Heart left ventricle (tissue), 16 donors: ENCODE results near the gene BOC. TPM values are rescaled to one million over a fixed set of nuclear protein-coding genes. Genes with fewer than 3 reads are reported as not detected.

Experiments used
- ATAC-seq, 4 donors: fragments of 200-7000 bp; cut with Tn5 transposase; one replicate each; pipeline ENCODE4 v1.9.1; 2020 to 2022; ENCODE audit warnings: moderate library complexity in 4 of 4, mild to moderate bottlenecking in 3 of 4, moderate number of reproducible peaks in 1 of 4
- DNase-seq, 5 donors: peaks; one replicate each; pipeline ENCODE4 v3.0.0-alpha.2; 2020
- H3K27ac ChIP-seq, 12 donors: fragments of 200-600 bp; sonication (generic) in 4 of 12; one replicate each; pipeline versions ENCODE4 v1.5.0 to v1.8.0; 2016 to 2022; ENCODE audit warnings: mild to moderate bottlenecking in 2 of 12
- H3K27me3 ChIP-seq, 9 donors: fragments of 200-600 bp; sonication (generic) in 2 of 9; one replicate each; pipeline versions ENCODE4 v1.5.1 to v1.8.0; 2016 to 2022; ENCODE audit warnings: mild to moderate bottlenecking in 3 of 9
- H3K36me3 ChIP-seq, 9 donors: fragments of 200-600 bp; sonication (generic) in 2 of 9; one replicate each; pipeline versions ENCODE4 v1.5.0 to v1.8.0; 2018 to 2022; ENCODE audit warnings: mild to moderate bottlenecking in 2 of 9
- H3K4me1 ChIP-seq, 12 donors: fragments of 200-600 bp; sonication (generic) in 4 of 12; one replicate each; pipeline versions ENCODE4 v1.5.0 to v1.8.0; 2016 to 2022; ENCODE audit warnings: mild to moderate bottlenecking in 3 of 12
- H3K4me3 ChIP-seq, 12 donors: fragments of 200-600 bp; sonication (generic) in 4 of 12; one replicate each; pipeline versions ENCODE4 v1.5.0 to v1.8.0; 2017 to 2022; ENCODE audit warnings: mild to moderate bottlenecking in 9 of 12, moderate library complexity in 4 of 12
- H3K9me3 ChIP-seq, 12 donors: fragments of 200-600 bp; sonication (generic) in 4 of 12; one replicate each; pipeline versions ENCODE4 v1.5.0 to v1.8.0; 2016 to 2022; ENCODE audit warnings: mild to moderate bottlenecking in 1 of 12
- POLR2A ChIP-seq, 2 donors: fragments of 450-650 bp; IDR thresholded peaks; one replicate each; pipeline ENCODE4 v1.6.1; 2017; ENCODE audit warnings: antibody characterized with exemption in 2 of 2, mild to moderate bottlenecking in 2 of 2, moderate library complexity in 2 of 2
- WGBS, 4 donors: extraction: QIAGEN DNeasy Blood & Tissue Kit in 2 of 4; methylation state at CpG; one replicate each; pipeline versions ENCODE4 v1.1.5 to v1.1.7; 2013 to 2018; 5-methylcytosine and 5-hydroxymethylcytosine counted together
- intact Hi-C, 10 donors: fragments of 100-400 bp; cut with DNase I; formaldehyde crosslinking; loops; one replicate each; pipeline versions ENCODE4 v1.11.1 to v1.14.2; 2022
- polyA plus RNA-seq, 2 donors: library from polyadenylated mRNA; stranded (reverse); fragments of 200-250 nt; gene quantifications; one replicate each; pipeline ENCODE4 v1.2.3, GENCODE V29; 2013
- total RNA-seq, 9 donors: library from RNA; depleted of rRNA in 2 of 9; stranded (reverse); fragments of >200 nt in 2 of 9; fragmentation: NEBNext Ultra II Directional in 3 of 9; extraction: Animal tissue kit (Norgen Biotek cat#: 25700) in 3 of 9; gene quantifications; one replicate each; pipeline versions ENCODE4 v1.1.0 to v1.2.4, GENCODE V29; 2016 to 2023
- TF ChIP-seq, protein P1 (sequence below), 12 donors: fragments of 200-600 bp; sonication (generic) in 4 of 12; IDR thresholded peaks; one replicate each; pipeline versions ENCODE4 v1.5.0 to v1.8.0; 2018 to 2022; ENCODE audit warnings: antibody characterized with exemption in 12 of 12, mild to moderate bottlenecking in 5 of 12
- donor health status: ischemic (EF 13 %, LVEDD 7.1; RV severe dilation, severe dysfunction).
- donor health status: healthy with polysubstance abuse.
- donor health status: DM: no; HTN: yes; CAD: no.
- donor health status: DM: no; HTN: no; CAD: no.
- donor health status: ischemic (EF 25% LVEDD 6.9; RV normal size, moderate dysfunction).
- donor health status: ischemic (EF 25% LVEDD 5.7; RV mildly dilated, moderate dysfunction).
- donor health status: healthy.
- donor health status: DM: yes; HTN: yes; CAD: no.
- donor health status: ischemic (EF 35%, LVEDD 5.7; RV mildly dilated, moderate dysfunction).
- donor health status: nonischemic (EF 11% LVEDD 7.7; RV severe dilation, severe dysfunction).
- donor health status: DM: yes; HTN: yes; CAD: no.
- donor health status: PGD.
- donor health status: ischemic (EF 29% LVEDD 5.4; RV normal size, mild dysfunction).
- donor health status: nonischemic (EF 23%, LVEDD 6.1; RV moderate dilation, normal function).

The BOC gene
- total and polyA plus RNA-seq, 11 donors = 1.9 to 12.2 (median 4.4) TPM

DNA sequence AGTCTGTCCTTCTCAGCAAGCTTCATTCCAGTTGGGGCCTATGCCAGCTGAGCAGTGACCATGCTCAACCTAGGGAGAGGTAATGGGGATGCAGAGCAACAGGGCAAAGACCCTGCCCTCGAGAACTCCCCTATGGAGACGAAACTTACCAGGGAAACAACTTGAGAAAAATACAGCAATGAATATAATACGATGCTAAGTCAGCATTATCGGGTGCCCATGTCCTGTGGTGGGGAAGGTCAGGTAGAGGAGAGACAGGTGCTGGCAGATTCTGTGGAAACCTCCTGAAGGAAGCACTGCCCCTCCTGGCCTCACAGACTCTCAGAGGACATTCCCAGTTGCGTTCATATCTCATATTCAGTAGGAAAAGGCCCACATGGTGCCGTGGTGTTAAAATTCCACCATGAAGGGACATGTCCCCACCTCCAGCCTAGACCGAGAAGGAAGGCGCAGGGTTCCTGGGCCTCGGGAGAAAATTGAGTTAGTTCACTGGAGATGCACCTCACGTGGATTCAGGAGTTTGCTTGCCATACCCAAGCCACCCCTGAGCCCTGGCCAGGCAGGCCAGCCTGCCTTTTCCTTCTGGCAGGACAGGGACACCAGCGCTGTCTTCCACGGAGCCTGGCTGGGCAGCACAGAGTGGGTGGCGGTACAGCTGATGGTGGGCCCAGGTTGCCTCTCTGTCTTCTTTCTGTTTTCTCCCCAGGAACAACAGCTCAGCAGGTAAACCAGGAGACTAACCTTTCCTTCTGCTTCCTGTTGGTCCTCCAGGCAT, 62.4 kb downstream of the BOC start:
- Histone ChIP-seq H3K27me3 (no peaks in the 10 kb centered on the region), H3K4me1 (peaks cover 0 to 27% (median 5%) of the 10 kb centered on the region in 12 donors), H3K36me3 (peaks cover 0 to 73% (median 3%) of the 10 kb centered on the region in 9 donors), H3K9me3 (no peaks in the 10 kb centered on the region), H3K27ac (peak overlapping the region in 1 of 12 donors; percentile 84), H3K4me3 (no peak overlapping the region)
- DNase-seq (no peak), ATAC-seq (no peak)
- TF ChIP-seq, protein P1, sequence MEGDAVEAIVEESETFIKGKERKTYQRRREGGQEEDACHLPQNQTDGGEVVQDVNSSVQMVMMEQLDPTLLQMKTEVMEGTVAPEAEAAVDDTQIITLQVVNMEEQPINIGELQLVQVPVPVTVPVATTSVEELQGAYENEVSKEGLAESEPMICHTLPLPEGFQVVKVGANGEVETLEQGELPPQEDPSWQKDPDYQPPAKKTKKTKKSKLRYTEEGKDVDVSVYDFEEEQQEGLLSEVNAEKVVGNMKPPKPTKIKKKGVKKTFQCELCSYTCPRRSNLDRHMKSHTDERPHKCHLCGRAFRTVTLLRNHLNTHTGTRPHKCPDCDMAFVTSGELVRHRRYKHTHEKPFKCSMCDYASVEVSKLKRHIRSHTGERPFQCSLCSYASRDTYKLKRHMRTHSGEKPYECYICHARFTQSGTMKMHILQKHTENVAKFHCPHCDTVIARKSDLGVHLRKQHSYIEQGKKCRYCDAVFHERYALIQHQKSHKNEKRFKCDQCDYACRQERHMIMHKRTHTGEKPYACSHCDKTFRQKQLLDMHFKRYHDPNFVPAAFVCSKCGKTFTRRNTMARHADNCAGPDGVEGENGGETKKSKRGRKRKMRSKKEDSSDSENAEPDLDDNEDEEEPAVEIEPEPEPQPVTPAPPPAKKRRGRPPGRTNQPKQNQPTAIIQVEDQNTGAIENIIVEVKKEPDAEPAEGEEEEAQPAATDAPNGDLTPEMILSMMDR (IDR thresholded peaks at IDR 0.05) = no peak
- no peak for TF ChIP-seq POLR2A (IDR thresholded peaks at IDR 0.05)
- 91 to 95% (median 93%) methylated on average over 13 of the region's 13 CpGs for WGBS, 4 donors
- intact Hi-C loops = no loop called here

DNA sequence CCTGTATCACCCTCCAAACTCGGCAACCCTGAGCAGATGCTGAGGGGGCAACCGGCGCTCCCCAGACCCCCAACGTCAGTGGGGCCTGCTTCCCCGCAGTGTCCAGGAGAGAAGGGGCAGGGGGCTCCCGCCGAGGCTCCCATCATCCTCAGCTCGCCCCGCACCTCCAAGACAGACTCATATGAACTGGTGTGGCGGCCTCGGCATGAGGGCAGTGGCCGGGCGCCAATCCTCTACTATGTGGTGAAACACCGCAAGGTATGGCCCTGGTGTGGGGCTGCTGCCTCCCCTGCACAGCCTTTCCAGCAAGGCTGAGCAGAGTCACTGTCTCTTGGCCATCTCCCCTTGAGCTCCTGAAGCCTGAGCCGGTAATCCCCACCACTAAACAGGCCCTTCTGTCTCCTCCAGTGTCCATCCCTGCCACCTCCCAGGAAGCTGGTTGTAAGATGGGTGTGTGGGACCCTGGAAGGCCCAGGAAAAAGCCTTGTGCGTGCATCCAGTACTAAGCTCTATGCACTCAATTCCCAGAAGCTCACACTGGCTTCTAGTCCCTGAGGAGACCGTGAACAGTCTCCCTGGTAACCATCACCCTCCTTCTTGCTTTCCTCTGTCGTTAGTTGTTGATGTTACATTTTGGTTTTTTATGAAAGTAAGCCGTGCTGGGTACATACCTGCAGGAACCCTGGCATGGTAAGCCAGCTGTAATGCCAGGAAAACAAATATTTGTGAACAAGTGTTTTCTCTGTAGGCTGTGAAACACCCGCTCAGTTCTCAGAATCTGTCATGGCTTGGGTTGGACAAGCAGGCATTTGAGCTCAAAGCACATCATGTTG, 63.3 kb downstream of the BOC start:
- DNase-seq (no peak), ATAC-seq (no peak)
- Histone ChIP-seq H3K4me1 (peaks cover 0 to 27% (median 5%) of the 10 kb centered on the region in 12 donors), H3K4me3 (no peak overlapping the region), H3K36me3 (peaks cover 0 to 72% (median 7%) of the 10 kb centered on the region in 9 donors), H3K27ac (peak overlapping the region in 6 of 12 donors; percentile 70 to 84 (median 80)), H3K27me3 (no peaks in the 10 kb centered on the region), H3K9me3 (no peaks in the 10 kb centered on the region)
- WGBS, 4 donors = 87 to 94% (median 90%) methylated on average over 14 to 20 of the region's 20 CpGs
- TF ChIP-seq, protein P1 (IDR thresholded peaks at IDR 0.05) = no peak
- TF ChIP-seq POLR2A (IDR thresholded peaks at IDR 0.05) = no peak
- intact Hi-C loops = loop anchor here in 2 of 10 donors (5.0 kb wide), 2 partner anchors 62 to 122 kb away; partner anchors contain the start of gene BOC (in 1 of the 2)

DNA sequence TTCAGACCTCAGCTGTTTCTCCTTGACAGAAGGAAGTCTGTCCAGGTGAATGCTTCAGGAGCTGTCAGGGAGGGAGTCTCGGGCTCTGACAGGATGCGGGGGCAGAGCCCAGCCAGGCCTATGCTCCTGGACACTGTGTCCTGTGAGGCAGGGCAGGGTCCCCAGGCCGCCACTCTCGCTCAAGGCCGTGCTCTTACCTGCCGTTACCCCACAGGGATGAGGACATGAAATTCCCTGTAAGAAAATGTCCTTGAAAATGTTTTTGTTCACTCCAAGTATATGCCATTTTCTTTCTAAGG, 63.9 kb downstream of the BOC start:
- H3K36me3 ChIP-seq = peaks cover 0 to 77% (median 10%) of the 10 kb centered on the region in 9 donors
- no peaks in the 10 kb centered on the region for H3K27me3 ChIP-seq
- TF ChIP-seq, protein P1 (IDR thresholded peaks at IDR 0.05) = no peak
- TF ChIP-seq POLR2A (IDR thresholded peaks at IDR 0.05) = no peak
- no peak overlapping the region for H3K4me3 ChIP-seq
- intact Hi-C loops = loop anchor here in 2 of 10 donors (5.0 kb wide), 2 partner anchors 63 to 123 kb away; partner anchors contain the start of gene BOC (in 1 of the 2)
- DNase-seq (no peak), ATAC-seq (no peak)
- 84 to 95% (median 89%) methylated on average over 6 of the region's 6 CpGs for WGBS, 4 donors
- peaks cover 0 to 27% (median 5%) of the 10 kb centered on the region in 12 donors for H3K4me1 ChIP-seq
- H3K9me3 ChIP-seq = no peaks in the 10 kb centered on the region
- peak overlapping the region in 7 of 12 donors; percentile 70 to 86 (median 81) for H3K27ac ChIP-seq

DNA sequence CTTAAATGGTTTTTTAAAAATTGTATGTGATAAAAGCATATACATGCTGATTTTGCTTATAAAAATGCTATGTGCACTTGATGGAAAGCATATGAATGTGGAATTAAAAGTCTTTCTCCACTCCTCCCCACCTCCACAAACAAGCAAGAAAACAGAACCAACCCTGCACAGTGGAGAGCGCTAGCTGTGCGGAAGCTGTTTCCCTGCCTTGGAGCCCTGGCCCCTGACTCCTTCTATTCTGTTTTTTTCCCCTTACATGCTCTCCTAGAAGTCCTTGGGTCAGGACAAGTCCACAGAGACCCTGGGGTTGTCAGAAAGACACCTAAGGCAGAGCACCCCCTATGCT, 64.2 kb downstream of the BOC start:
- intact Hi-C loops = loop anchor here in 2 of 10 donors (5.0 kb wide), 2 partner anchors 63 to 123 kb away; partner anchors contain the start of gene BOC (in 1 of the 2)
- no peak for DNase-seq
- Histone ChIP-seq H3K4me3 (peak overlapping the region in 2 of 12 donors; percentile 35 to 38), H3K27me3 (no peaks in the 10 kb centered on the region), H3K27ac (peak overlapping the region; percentile 18 to 86 (median 74)), H3K36me3 (peaks cover 0 to 78% (median 10%) of the 10 kb centered on the region in 9 donors), H3K9me3 (no peaks in the 10 kb centered on the region), H3K4me1 (peaks cover 0 to 27% (median 5%) of the 10 kb centered on the region in 12 donors)
- peak in 2 of 4 donors; percentile 22 to 35 for ATAC-seq
- WGBS, 4 donors = 78 to 94% (median 87%) methylated on average over 2 of the region's 2 CpGs
- no peak for TF ChIP-seq POLR2A (IDR thresholded peaks at IDR 0.05)
- TF ChIP-seq, protein P1 (IDR thresholded peaks at IDR 0.05) = no peak
